ENCODE results near the gene HS6ST2.

GRCh38 chrX:132968296-132968949 lies 10.0 kb upstream of the HS6ST2 start:
- no peak for TF ChIP-seq ZNF571 (tag by site-specific recombination; IDR thresholded peaks at IDR 0.05)
- TF ChIP-seq CTCF (tag by site-specific recombination; IDR thresholded peaks at IDR 0.05), result no peak
- no peak for TF ChIP-seq ZNF121 (tag by site-specific recombination; IDR thresholded peaks at IDR 0.05)
- TF ChIP-seq AEBP2 (tag by site-specific recombination; IDR thresholded peaks at IDR 0.05; ENCODE audit: borderline replicate concordance), result no peak
- TF ChIP-seq BCL6B (tag by site-specific recombination; IDR thresholded peaks at IDR 0.05), result no peak
- no peak for TF ChIP-seq PRDM4 (tag by site-specific recombination; IDR thresholded peaks at IDR 0.05)
- TF ChIP-seq ZNF530 (tag by site-specific recombination; IDR thresholded peaks at IDR 0.05; ENCODE audit: low read depth), result no peak
- no peak for TF ChIP-seq ZNF26 (tag by site-specific recombination; IDR thresholded peaks at IDR 0.05)
- no peak for TF ChIP-seq ZNF354C (tag by site-specific recombination; IDR thresholded peaks at IDR 0.05; ENCODE audit: borderline replicate concordance, low read depth)
- no peak for TF ChIP-seq ZFP37 (tag by site-specific recombination; IDR thresholded peaks at IDR 0.05)
- no peak for TF ChIP-seq ZBTB7A (tag by site-specific recombination; IDR thresholded peaks at IDR 0.05; ENCODE audit: low read depth)
- no peak for TF ChIP-seq ZNF629 (tag by site-specific recombination; IDR thresholded peaks at IDR 0.05)
- TF ChIP-seq GLI4 (tag by site-specific recombination; IDR thresholded peaks at IDR 0.05), result no peak
